Measurements from ENCODE around the gene ESAM.

ESAM gene

DNA sequence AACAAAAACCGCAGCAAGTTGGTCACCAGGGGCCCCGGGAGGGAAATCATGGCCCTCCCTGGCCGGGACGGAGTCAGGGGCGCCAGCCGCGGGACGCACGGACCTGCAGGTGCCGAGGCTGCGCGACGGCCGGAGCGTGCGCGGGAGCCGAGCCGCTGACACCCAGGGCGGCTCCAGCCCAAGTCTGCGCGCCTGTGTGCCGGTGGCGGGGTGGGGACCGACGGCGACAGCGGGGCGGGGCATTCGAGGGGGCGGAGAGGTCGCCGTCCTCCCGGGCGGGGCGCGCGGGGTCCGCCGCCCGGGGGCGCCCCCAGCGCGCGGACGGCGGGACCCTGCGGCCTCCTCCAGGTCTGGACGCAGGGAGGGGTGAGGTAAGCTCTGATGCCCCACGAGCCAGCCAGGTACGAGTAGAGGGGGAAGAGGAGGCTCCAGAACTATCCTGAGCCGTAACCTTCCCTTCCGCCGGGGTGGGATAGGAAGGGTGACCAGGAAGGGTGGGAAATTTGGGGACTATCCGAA is at the start of gene ESAM:
ESAM (minus strand) TSS at position 186 of the 519 bp plus-strand sequence; CDS start at position 50, 136 bp downstream.
- DNase-seq (ENCODE audit: low read depth in 2 of 3, low spot score in 2 of 3), result no peak

GRCh38 chr11:124811399-124812125 is 49.5 kb upstream of the ESAM start:
- no peak for DNase-seq (ENCODE audit: low read depth in 2 of 3, low spot score in 2 of 3)

- no peak for DNase-seq (ENCODE audit: low read depth in 2 of 3, low spot score in 2 of 3)
Measured at GRCh38 chr11:124807660-124808270, 45.7 kb upstream of the ESAM start.

GRCh38 chr11:124807201-124807600 is 45.1 kb upstream of the ESAM start:
- no peak for DNase-seq (ENCODE audit: low read depth in 2 of 3, low spot score in 2 of 3)

DNA sequence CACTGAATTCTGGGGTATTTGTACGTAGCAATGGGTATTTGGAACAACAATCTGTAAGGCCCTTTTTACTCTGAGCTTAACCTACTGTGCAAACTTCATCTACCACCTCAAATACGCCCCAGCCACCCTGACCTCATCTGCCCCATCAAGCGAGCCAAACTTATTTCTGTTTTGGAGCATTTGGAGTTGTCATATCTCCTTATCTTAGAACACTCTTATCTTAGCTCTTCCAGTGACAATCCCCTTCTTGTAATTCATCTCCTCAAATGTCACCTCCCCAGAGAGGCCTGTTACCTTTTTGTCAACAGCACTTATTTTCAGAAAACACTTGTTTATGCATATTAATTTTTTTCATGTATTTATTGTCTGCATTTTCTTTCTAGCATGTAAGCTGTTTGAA is 42.8 kb upstream of the ESAM start:
- DNase-seq (ENCODE audit: low read depth in 2 of 3, low spot score in 2 of 3), result no peak

GRCh38 chr11:124801636-124802312 is 39.7 kb upstream of the ESAM start:
- DNase-seq (ENCODE audit: low read depth in 2 of 3, low spot score in 2 of 3), result no peak

- no peak for DNase-seq (ENCODE audit: low read depth in 2 of 3, low spot score in 2 of 3)
Measured at GRCh38 chr11:124801014-124801413, 38.9 kb upstream of the ESAM start.

GRCh38 chr11:124800226-124800929 is 38.3 kb upstream of the ESAM start, which contains the start of gene MSANTD2:
Gene MSANTD2 (minus strand): TSS chr11:124800406. CDS start chr11:124800380, 26 bp downstream.
- DNase-seq (ENCODE audit: low read depth in 2 of 3, low spot score in 2 of 3), result peak; percentile 61 to 71 (median 70)

GRCh38 chr11:124799348-124800225 is 37.5 kb upstream of the ESAM start:
- peak; percentile 7 to 23 (median 11) for DNase-seq (ENCODE audit: low read depth in 2 of 3, low spot score in 2 of 3)

GRCh38 chr11:124798991-124799347 is 36.9 kb upstream of the ESAM start:
- no peak for DNase-seq (ENCODE audit: low read depth in 2 of 3, low spot score in 2 of 3)

GRCh38 chr11:124796312-124796711 is 34.2 kb upstream of the ESAM start:
- DNase-seq (ENCODE audit: low read depth in 2 of 3, low spot score in 2 of 3), result no peak

GRCh38 chr11:124793466-124794278 is 31.6 kb upstream of the ESAM start:
- DNase-seq (ENCODE audit: low read depth in 2 of 3, low spot score in 2 of 3), result no peak

DNA sequence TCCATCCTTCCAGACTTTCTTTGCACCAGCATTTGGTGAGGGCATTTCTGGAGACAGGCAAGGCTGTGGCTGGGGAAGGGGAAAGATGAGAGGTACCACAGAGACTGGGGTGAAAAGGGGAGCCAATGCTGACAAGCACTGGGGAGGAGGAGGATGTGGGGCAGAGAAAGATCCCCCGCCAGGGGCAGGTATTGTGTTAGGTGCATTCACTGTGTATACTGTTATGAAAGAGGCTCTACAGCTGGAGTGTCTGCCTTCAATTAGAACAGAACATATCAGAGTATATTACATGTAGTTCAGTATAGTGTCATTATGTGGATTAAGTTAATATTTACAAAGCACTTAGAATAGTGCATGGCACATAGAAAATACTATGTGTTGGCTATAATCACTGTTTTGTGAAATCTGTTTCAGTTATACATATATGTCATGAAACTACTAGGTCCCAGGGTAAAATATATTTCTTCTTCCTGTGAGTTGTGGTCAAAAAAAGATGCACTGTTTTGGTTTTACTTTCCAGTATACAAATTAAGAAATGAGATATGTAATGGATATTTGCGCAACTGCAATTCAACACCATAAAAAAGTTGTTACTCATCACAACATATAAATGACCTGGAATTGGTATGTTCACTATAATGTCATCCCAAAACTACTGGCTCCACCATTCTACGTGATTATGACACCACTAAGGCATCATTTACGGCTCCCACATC is 29.7 kb upstream of the ESAM start:
- DNase-seq (ENCODE audit: low read depth in 2 of 3, low spot score in 2 of 3), result no peak

DNA sequence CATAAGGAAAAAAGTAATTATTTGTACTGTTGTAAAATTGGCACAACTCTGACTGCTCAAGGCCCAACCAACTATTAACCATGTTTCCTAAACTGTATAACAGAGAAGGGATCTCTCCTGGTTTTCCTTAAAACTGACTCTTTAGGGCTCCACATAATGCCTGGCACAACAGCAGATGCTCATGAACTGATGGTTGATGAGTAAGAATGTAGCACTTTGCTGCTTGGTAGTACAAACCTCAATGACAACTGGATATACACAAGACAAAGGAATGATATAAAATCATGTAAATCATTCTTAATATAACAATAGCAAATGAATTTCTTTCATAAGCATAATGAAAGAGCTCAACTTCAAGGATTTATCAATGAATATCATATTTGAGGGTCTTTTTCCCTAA is 26.4 kb upstream of the ESAM start:
- no peak for DNase-seq (ENCODE audit: low read depth in 2 of 3, low spot score in 2 of 3)

DNA sequence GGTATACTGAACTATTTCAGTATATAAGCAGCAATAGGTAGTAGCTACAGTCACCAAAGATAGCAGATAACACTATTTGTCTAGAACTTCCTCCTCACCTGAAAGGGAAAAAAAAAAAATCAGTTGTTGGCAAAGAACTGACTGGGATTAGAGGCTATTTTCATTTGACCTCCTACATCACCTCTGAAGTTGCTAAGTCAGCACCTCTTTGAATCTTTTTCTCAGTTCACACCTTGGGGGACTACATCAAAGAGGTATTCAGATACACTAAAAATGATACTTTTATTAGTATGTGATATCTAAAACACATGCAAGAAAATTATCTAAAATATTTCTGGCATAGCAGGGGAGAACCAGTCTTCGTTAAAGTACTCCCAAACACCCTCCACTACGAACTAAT is 22.0 kb upstream of the ESAM start:
- DNase-seq (ENCODE audit: low read depth in 2 of 3, low spot score in 2 of 3), result no peak

DNA sequence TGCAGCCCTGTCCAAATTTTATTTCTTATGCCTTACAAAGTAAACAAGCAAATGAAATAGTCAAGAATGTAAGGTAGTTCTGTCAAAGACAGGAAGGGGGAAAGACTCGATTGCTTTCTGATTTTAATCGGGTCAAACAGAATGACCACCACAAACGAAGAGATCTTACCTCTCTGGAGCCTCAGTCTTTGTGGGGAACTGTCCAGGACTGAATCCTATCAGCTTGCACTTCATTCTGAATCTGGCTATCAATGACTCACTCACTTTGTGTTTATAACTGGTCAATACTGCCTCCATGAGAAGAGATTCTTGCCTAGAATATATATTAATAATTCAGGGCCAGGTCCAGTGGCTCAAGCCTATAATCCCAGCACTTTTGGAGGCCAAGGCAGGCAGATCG is 20.9 kb upstream of the ESAM start:
- no peak for DNase-seq (ENCODE audit: low read depth in 2 of 3, low spot score in 2 of 3)

DNA sequence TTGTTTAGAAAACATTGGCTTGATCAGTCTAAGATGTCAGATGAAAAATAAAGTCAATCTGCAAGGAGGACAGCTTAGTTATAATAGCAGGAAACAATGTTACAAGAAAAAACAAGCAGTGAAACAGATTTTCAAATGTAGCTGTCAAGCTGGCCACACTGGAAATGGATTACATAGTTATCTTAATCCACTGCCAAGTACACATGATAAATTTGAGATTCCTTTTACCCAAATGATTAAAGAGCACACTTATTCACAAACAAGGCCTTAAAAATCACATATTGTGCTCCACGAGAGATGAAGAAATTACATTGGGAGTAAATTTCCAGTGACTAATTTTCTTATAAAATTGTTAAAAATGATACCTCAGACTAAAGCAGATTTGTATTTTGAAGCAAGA is 17.5 kb upstream of the ESAM start:
- no peak for DNase-seq (ENCODE audit: low read depth in 2 of 3, low spot score in 2 of 3)

DNA sequence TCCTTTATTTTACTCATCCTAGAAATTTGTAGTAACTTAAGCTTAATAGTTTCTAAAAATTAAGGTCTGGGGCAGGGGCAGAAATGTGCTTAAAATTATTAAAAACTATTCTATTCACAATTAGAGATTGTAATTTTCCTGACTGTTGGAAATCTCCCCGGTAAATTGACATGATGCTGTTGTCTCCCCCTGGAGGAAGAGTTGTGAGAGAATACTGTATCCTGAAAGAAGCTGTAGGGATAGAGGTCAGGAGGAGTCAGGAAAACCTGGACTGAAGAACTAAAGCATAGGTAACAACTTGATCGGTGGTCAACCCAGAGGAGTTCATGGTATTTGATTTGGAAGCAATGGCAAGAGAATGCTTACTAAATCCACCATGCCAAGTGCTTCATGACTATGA is 16.2 kb upstream of the ESAM start:
- DNase-seq (ENCODE audit: low read depth in 2 of 3, low spot score in 2 of 3), result no peak

Data from activated CD8-positive, alpha-beta memory T cell treated with anti-CD3 and anti-CD28 coated beads for 48 hours (primary cell).